Hepatocyte (in vitro differentiated cells): Measurements from ENCODE around the gene AMHR2.

Experiments
- EZH2 ChIP-seq: fragments of 200-600 bp; sonication (generic); IDR thresholded peaks from 2 replicates; pipeline ENCODE4 v1.6.1; 2016; ENCODE audit warnings: antibody characterized with exemption, mild to moderate bottlenecking, borderline replicate concordance
- EZH2phosphoT487 ChIP-seq: fragments of 200-600 bp; sonication (generic); IDR thresholded peaks from one replicate; pipeline ENCODE4 v1.6.1; 2018; ENCODE audit warnings: antibody characterized with exemption, mild to moderate bottlenecking, low read depth, moderate library complexity; ENCODE audit not compliant: unreplicated experiment, severe bottlenecking
- TF ChIP-seq, protein P1 (sequence below): fragments of 200-600 bp; sonication (generic); IDR thresholded peaks from 2 replicates; pipeline ENCODE4 v1.5.1; 2016; ENCODE audit warnings: antibody characterized with exemption, mild to moderate bottlenecking; ENCODE audit not compliant: poor library complexity

DNA sequence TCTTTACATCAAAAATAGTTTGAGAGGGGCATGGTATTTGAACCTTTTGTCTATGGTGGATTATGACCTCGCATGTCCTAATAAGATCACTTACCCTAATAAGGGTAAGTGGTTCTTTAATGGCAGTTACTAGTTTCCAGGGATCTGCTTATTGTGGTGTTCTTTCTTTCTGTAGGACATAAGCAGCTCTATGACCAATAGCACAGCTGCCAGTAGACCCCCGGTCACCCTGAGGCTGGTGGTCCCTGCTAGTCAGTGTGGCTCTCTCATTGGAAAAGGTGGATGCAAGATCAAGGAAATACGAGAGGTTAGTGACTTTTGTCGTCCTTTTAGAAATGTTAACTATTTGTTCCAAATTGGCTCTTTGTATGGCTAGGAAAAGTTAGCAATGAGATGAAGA is 35.4 kb downstream of the AMHR2 start:
- TF ChIP-seq, protein P1, sequence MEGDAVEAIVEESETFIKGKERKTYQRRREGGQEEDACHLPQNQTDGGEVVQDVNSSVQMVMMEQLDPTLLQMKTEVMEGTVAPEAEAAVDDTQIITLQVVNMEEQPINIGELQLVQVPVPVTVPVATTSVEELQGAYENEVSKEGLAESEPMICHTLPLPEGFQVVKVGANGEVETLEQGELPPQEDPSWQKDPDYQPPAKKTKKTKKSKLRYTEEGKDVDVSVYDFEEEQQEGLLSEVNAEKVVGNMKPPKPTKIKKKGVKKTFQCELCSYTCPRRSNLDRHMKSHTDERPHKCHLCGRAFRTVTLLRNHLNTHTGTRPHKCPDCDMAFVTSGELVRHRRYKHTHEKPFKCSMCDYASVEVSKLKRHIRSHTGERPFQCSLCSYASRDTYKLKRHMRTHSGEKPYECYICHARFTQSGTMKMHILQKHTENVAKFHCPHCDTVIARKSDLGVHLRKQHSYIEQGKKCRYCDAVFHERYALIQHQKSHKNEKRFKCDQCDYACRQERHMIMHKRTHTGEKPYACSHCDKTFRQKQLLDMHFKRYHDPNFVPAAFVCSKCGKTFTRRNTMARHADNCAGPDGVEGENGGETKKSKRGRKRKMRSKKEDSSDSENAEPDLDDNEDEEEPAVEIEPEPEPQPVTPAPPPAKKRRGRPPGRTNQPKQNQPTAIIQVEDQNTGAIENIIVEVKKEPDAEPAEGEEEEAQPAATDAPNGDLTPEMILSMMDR, result no peak
- TF ChIP-seq EZH2phosphoT487 (no peak), EZH2 (no peak)
